IPS-18c (cell line): Measurements from ENCODE around the gene ZSWIM4.

Source experiments
- H3K4me3 ChIP-seq: 2 replicates; pipeline ENCODE4 v1.7.0; 2013; ENCODE audit warnings: low read depth, mild to moderate bottlenecking, low read length, moderate library complexity; ENCODE audit not compliant: insufficient read depth
- H3K9me3 ChIP-seq: one replicate; pipeline ENCODE4 v1.6.1; 2013; ENCODE audit warnings: mild to moderate bottlenecking, low read length, moderate library complexity; ENCODE audit not compliant: control insufficient read depth, insufficient read depth

The ZSWIM4 gene

DNA sequence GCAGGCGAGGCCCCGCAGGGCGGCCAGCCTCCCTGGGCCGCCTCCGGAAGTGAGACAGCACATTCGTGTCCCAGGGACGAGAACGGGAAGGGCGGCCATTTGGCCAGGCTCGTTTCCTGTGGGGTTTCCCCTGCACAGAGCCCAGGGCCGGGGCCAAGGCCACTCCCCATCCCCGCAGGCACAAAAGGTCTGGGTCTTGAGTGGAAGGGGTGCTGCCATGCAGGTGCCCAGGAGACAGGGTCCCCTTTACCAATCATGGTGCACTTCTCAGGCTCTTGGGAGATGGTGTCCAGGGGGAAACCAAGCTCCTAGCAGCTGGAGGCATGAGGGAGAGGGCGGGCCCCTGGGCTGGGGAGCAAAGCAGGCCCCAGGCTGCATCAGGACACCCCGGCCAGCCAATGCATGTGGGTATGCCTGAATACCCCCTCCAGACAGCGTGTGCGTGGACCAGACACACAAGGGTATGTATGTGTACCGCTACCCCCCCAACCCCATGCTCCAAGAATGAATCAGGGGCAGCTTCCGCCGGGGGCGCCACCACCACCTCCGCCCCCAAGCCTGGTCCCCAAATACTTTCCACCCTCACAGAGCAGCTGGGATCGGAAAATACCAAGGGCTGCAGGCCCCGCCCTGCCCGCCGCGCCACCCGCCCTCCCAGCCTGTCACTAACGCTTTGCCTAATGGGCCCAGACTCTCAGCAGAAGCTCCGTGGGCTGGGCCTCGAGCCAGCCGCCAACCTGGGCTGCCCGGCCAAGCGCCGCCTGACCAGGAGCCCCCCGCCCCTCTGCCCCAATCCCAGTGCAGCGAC, 44.1 kb downstream of the ZSWIM4 start:
- Histone ChIP-seq H3K9me3 (no peaks in the 10 kb centered on the region), H3K4me3 (no peak overlapping the region)

DNA sequence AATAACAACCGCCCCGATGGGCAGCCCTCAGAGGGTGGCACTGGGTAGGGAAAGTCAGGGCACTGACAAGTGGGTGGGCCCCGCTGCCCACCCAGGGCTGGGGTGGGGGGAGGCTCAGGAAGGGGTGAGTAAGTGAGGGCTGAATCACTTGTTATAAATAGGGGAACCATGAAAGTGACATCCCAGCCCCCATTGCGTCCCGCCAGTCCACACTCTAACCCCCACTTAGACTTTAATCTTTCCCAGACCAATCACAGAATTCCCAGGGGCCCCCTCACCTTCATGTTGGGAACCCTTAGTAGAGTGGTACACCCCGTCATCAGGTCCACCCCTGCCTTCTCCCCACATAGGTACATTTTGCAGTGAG, 44.7 kb downstream of the ZSWIM4 start:
- H3K4me3 ChIP-seq = peak overlapping the region; percentile 20; the same call in 1 of the 2 replicates
- H3K9me3 ChIP-seq = no peaks in the 10 kb centered on the region

DNA sequence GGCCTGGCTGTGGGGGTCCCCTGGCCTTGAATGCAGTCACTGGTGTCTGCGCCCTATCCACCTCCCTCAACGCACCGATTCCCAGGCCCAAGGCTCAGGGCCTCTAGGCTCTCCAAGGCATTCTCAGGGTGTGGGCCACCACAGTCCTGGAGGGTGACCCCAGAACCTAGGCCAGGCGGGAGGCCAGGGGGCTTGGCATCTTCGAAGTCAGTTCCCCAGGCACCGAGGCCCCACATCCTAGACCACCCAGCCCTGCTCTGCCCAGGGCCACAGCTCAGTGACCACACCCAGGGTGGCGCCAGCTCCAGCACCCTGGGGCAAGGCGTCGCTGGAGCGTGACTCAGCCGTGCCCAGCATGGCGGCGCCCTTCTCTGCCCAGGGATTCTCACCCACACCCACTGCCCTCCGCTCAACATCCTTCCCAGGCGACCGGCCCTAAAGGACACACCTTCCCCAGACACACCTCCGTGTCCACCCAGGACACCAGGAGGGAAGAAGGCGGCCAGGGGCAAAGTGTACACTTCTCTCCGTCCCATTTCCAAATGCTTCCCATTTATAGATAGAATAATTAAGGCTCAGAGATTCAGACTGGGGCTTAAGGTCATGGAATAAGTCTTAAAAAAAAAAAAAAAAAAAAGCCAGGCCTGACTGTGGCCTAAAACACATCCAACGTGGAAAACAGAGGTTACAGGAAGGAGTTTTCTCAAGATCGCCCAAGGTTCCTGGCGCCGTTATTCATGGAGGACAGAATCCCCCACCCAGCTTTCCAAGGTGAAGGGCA, 45.3 kb downstream of the ZSWIM4 start:
- Histone ChIP-seq H3K4me3 (peak overlapping the region; percentile 20), H3K9me3 (no peaks in the 10 kb centered on the region)

DNA sequence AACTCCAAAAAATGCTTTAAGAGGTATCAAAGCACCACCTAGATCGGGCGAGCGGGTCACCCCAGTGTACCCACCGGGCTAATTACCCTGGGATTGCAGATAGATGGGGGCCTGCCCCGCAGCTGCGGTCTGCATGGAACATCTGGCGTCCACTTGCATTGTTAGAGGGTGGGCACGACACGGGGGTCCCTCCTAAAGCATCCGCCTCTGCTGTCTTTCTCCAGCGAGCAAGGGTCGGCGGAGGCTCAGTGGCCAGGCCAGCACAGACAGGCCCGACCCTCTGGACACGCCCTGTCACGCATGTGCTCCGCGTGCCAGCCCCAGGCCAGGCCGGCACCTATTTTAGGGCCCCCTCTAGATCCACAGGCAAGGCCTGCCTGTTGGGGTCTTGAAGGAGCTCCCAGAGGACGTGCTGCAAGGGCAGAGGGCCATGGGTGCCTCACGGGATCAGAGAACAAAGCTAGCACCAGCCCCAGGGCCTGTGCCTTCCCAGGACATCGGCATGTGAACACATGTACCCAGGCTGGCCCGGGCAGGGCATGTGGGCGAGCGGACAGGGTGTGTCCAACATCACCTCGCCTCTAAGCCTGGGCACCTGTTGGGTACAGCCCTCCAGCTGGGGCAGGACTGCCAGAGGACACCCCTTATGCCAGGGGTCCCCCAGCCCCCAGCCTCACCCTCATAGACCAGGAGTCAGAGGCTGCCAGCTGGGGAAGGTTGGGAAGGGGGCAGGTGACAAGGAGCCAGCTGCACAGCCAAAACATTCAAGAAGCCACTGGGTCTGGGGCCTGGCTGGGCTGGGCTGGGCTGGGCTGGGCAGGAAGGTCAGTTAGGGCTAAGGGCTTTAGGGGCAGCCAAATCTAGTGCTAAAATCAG, 46.1 kb downstream of the ZSWIM4 start:
- Histone ChIP-seq H3K4me3 (peak overlapping the region; percentile 80), H3K9me3 (no peaks in the 10 kb centered on the region)

DNA sequence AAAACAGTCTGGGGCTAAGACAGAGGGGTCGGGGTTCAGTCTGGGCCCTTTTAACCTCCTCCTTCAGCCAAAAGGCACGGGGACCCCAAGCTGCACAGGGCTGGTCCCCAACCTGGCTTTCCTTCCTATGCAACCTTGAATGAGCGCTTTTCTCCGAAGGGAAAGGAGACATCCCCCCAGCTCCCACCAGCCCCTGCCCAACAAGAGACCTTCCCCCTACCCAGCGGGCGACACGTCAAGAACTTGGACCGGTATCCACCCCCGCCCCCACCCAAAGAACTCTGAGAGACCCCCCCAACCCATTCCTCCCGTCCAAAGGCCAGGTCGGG, 46.7 kb downstream of the ZSWIM4 start:
- peak overlapping the region; percentile 80 for H3K4me3 ChIP-seq
- no peaks in the 10 kb centered on the region for H3K9me3 ChIP-seq

DNA sequence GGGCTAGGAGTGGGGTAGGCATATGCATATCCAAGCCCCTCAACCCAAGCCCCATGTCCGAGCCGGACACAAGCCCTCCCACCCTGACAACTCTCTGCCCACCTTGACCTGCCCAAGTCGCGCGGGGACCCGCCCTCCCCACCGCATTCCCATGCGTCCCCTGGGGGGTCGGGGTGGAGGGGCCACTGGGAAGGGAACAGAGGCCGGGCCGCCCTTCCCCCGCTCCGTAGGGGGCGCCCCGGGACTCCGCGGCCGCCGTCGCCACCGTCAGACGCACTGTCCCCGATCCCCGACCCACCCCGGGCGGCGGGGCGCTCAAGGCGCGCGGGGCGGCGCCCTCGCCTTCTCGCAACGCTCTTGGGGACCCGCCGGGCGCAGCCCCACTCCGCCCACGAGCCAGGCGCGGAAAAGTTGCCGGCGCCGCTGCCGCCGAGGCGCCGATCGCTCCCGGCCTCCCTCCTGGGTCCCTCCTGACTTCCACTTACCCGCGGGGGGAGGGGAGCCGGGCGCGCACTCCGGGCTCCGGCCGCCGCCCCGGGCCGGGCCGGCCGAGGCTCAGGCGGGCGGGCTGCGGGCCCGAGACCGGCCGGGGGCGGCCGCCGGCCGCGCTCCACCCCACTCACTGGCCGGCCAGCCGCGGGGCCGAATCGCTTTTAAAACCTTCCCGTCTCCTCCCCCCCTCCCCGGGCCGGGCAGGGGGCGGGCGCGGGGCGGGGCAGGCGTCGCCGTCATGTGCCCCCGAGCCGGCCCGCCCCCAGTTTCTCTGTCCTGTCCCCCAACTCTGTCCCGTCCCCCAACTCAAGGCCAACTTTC, 47.3 kb downstream of the ZSWIM4 start:
- Histone ChIP-seq H3K4me3 (peak overlapping the region; percentile 80), H3K9me3 (no peaks in the 10 kb centered on the region)

DNA sequence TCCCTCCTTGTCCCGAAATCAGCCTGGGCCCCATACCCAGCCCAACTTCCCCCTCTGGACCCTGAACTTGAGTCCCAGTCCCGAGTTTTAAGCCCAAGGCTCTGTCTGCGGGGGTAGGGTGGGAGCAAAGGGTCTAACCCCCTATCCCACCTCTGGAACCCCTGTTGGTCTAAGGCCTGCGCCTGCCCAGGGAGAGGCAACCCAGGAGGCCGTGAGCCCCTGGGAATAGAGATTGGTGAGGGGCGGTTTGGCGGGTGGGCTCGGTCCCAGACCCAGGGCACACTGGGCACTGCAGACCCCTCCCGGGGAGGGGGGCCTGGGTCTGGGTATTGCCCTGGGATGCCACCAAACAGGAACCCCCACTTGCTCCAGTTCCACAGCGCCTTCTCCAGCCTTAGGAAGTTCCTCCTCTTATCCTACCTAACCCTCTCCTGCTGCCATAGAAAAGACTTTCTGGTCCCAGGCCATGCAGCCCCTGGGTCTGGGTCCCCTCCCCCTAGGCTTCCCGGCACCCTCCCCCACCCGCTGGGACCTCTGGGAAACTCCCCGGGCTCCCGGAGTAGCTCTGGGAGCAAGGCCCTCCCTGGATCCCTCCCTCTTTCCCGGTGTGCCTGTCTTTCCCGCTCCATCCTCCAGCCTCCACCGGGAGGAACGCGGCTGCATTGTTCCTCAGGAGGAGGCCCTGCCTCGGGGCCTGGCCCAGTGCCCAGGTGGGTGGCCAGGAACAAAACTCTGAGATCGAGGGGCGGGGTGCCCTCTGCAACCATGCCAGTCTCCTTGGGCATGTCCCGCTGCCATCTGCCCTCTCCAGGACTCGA, 48.1 kb downstream of the ZSWIM4 start:
- peak overlapping the region; percentile 80 for H3K4me3 ChIP-seq

DNA sequence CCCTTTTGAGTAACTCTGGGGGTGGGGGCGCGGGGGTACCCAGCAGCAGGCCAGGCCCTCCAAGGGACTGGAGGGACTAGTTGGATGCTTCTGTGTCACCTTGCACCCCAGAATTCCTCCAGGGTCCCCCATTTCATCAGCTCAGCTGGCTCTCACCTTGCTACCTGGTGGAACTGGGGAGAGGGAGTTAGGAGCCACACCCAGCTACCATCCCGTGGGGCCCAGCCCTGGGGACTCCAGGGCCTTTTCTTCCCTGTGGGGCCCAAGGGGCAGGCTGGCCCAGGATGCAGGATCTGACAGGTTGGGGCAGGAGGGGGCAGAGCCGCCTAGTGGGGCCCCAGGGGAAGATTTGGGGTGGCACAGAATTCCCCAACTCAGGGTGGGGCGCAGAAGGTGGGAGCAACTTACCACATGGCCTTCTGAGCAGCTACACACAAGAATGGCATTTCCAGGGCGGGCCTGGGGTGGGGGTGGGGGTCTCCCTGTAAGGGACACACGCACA, 48.9 kb downstream of the ZSWIM4 start:
- no peak overlapping the region for H3K4me3 ChIP-seq

More for the DNA sequence above, 48.1 kb downstream of the ZSWIM4 start:
- no peaks in the 10 kb centered on the region for H3K9me3 ChIP-seq

DNA sequence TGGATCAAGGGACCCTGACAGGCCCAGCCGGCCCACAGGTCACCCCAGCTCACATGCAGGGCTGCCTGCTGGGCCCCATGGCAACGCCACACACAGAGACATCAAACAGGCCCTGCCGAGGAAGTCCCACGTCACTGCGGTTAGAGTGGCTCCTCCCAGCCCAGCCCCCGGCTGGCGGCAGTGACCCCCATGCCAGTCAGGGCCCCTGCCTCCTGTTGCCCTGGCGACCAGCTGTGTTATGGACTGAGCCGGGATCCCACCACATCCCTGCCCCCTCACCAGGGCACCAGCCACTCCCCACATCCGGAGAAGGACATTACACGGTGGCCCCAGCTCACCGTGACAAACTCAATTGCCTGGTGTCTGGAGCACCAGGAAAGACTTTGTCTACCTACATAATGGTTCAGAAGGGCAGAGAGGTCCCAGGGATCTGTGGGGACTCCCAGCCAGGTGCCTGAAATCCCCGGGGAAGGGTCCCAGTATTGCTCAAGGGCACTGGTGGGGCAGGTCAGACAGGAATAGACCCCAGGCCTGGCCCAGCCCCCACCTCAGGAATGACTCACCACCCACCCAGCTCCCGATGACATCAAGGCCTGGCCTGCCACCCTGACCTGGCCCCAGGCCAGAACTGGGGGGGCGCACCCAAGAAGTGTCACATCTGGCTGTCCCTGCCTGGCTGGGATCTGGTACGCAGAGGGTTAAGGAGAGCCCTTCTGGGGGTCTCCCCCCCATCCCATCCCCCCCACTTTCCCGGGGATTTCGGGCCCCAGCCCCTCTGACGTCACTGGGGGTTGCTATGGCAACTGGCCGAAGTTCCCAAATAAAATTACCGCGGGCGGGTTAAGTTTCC, 51.5 kb downstream of the ZSWIM4 start:
- peak overlapping the region; percentile 89 for H3K4me3 ChIP-seq
- peaks cover 3% of the 10 kb centered on the region for H3K9me3 ChIP-seq

More for the DNA sequence above, 48.9 kb downstream of the ZSWIM4 start:
- H3K9me3 ChIP-seq = peaks cover 3% of the 10 kb centered on the region

DNA sequence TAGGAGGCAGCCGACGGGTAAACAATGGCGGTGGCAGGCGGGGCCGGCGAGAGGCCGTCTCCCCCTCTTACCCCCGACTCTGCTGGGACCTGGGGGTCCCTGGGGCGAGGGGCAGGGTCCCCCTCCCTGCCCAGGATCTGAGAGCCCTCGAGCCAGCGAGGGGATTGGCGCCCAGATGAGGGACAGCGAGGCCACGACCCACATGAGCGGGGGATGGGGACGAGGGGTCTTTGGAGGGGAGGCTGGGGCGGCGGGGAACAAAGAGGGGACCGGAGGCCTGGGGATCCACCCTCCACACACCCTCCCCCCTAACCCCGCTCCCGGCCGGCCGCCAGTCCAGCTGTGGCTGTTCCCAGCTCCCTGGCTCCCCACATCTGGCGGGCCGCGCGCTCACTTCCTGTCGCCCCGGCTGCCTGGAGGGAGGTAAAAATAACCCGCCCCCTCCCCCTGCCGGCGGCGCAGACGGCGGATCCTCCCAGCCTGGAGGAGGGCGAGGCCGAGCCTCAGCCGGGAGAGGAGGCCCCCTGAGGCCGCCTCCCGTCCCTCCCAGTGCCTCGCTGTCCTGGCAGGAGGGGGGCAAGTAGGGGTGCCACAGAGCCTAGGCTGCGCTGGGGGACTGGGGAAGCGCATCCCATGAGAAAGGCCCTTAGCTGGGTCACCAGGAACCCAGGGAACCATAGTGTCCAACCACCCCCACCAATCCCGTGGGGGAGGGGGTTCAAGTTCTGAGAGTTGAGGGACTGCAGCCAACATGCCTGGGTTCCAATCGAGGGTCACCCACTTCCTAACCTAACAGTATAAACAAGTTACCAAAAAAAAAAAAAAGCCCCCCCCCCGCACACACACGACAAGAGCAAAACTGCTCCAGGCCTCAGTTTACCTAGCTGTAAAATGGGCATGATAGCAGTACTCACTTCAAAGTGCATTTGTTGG, 52.4 kb downstream of the ZSWIM4 start:
- H3K4me3 ChIP-seq = peak overlapping the region; percentile 89
- peaks cover 3% of the 10 kb centered on the region for H3K9me3 ChIP-seq

DNA sequence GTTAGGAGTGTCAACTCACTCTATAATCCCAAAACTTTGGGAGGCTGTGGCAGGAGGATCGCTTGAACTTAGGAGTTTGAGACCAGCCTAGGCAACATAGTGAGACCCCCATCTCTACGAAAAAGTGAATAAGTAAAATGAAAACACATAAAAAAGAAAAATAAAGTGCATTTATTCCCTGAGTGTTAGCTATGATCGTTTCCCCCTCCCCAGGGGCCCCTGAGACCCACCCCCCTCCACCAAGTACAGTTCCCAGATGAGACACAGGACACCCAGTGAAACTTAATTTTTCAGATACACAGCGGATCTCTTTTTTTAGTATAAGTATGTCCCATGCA, 53.1 kb downstream of the ZSWIM4 start:
- no peak overlapping the region for H3K4me3 ChIP-seq

DNA sequence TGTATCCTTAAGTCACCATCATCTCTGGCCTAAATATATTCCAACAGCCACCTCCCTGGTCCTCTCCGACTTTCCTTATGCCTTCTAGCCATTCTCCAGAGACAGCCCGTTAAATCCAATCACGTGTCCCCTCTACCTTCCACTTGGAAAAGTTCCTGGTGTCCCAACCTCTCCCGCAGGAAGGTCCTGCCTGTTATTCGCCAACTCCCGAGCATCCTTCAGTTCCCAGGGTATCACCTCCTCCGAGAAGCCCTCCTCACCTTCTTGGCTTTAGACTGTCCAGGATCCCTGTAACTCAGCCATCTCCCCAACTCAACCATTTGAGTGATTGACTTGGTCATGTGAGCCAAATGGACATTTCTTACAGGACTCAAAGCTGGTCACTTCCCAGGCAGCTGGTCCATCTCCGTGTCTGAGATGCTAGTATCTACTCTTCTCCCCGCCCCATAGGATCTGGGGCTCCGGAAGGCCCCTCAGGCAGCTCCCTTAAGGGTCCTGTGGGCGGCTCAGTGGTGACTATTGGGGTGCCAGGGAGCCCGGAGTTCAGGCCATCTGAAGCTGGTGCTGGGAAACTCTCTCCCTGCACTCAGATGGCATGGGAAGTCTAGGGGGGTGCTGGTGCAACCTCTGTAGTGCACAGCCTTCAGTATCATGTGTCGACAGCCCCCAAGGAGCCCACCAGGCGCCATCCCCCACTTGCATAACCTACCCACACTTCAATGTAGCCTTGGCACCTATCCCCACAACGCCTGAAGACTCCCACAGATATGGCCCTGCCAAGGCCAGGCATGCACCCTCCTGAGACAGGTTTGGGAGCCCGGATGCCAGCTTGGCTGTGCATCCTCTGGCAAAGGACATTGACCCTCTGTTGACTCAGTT, 53.8 kb downstream of the ZSWIM4 start:
- no peak overlapping the region for H3K4me3 ChIP-seq
- H3K9me3 ChIP-seq = peaks cover 3% of the 10 kb centered on the region

More for the DNA sequence above, 53.1 kb downstream of the ZSWIM4 start:
- peaks cover 3% of the 10 kb centered on the region for H3K9me3 ChIP-seq

DNA sequence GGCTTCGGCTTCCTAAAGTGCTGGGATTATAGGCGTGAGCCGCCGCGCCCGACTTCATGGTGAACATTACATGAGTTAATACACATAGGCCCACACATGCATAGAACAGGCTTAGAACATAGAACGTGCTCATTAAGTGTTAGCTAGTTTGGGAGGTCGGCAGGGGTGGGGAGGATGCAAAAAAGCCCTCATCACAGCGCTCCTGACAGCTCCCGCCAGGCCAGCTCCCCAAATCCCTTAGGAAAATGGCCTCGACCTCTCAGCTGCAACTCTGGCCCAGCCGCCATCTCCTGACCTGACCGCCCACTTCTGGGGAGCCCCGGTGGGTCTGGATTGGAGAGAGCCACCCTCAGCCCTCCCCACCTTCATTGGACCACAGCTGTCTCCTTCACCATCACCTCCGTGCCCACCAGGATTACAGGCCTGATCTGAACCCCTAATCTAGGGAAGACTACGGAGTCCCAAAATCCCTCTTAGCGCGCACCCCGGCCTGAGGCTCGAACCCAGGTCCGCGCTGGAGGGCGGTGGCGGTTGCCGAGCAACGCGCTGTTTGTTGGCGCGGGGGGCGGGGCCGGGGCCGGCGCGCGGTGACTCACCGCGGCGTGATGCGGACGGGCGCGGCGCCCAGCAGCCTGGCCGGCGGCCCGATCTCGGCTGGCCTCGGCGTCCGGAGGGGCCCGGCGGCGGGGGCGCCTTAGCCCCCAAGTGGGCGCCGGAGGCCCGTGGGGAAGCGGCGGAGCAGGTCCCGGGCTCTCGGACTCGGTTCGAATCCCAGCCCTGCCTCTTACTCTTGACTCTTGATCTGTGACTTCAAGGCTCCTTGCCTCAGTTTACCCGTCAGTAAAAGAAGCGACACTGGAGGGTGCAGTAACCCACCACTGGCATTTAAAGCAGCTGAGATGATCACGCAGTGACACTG, 55.0 kb downstream of the ZSWIM4 start:
- peak overlapping the region; percentile 39 for H3K4me3 ChIP-seq
- peaks cover 3% of the 10 kb centered on the region for H3K9me3 ChIP-seq
